Transverse colon (tissue), 4 donors: ENCODE measurements around the gene CMTR2.

Experiments used
- CTCF ChIP-seq, 5 experiments: fragments of 200-600 bp in 3 of 5; fragments of 450-650 bp in 2 of 5; sonication (generic) in 3 of 5; IDR thresholded peaks; 1 replicate in 2 of 5; 2 replicates in 3 of 5; pipeline ENCODE4 v1.5.1; 2016 to 2017; ENCODE audit warnings: antibody characterized with exemption in 5 of 5, inconsistent platforms in 3 of 5, mild to moderate bottlenecking in 2 of 5, moderate library complexity in 1 of 5
- EP300 ChIP-seq: sonication (generic); formaldehyde crosslinking; IDR thresholded peaks from one replicate; pipeline ENCODE4 v1.6.1; 2017; ENCODE audit warnings: antibody characterized with exemption, low read depth
- POLR2AphosphoS5 ChIP-seq, 3 donors: sonication (generic); formaldehyde crosslinking; IDR thresholded peaks; one replicate each; pipeline ENCODE4 v1.6.1; 2016; ENCODE audit warnings: antibody characterized with exemption in 3 of 3

GRCh38 chr16:71246309-71246708 lies 42.9 kb downstream of the CMTR2 start:
- TF ChIP-seq CTCF (IDR thresholded peaks at IDR 0.05), result no peak
- TF ChIP-seq EP300, result no peak
- TF ChIP-seq POLR2AphosphoS5 (IDR thresholded peaks at IDR 0.05), result no peak
